ENCODE measurements around the gene ACBD6.

- TF ChIP-seq CTCF (IDR thresholded peaks at IDR 0.05; ENCODE audit: insufficient read depth, low read depth, low read length) (no peak), EZH2 (IDR thresholded peaks at IDR 0.05; ENCODE audit: insufficient read depth, low read length) (no peak)
Measured at GRCh38 chr1:180500689-180501088, 1.7 kb downstream of the ACBD6 start.

Measured in astrocyte (in vitro differentiated cells and primary cell).